Rectal smooth muscle tissue (tissue), 1 donor: Measurements from ENCODE around the gene SBSN.

Experiments used
- H3K27ac ChIP-seq: one replicate; pipeline ENCODE4 v1.7.0; 2013; ENCODE audit warnings: low read depth, low read length, inconsistent platforms
- H3K27me3 ChIP-seq: one replicate; pipeline ENCODE4 v1.7.0; 2013; ENCODE audit warnings: low read length; ENCODE audit not compliant: control insufficient read depth, insufficient read depth
- H3K36me3 ChIP-seq: one replicate; pipeline ENCODE4 v1.7.0; 2013; ENCODE audit warnings: low read length; ENCODE audit not compliant: control insufficient read depth, insufficient read depth
- H3K4me1 ChIP-seq: one replicate; pipeline ENCODE4 v1.7.0; 2013; ENCODE audit warnings: low read length; ENCODE audit not compliant: control insufficient read depth, insufficient read depth
- H3K4me3 ChIP-seq: one replicate; pipeline ENCODE4 v1.7.0; 2013; ENCODE audit warnings: low read length
- H3K9ac ChIP-seq: one replicate; pipeline ENCODE4 v1.7.0; 2013; ENCODE audit warnings: low read length

SBSN gene

DNA sequence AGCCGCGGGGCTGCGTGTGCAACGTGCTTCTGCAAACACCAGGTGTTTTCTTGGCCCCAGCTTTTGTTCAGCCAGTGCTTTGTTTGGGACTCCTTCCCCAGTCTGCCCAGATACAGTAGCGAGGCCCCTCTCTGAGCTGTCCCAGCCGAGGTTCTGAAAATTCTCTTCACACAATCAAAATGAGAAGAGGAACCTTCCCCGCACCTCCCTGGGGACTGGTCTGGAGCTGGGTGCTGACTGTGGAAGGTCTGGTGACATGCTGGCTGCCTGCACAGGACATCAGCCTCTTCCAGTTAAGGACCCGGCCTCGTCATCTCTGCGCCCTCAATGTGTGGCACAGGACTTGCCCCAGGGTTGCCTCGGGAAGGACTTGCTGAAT lies 31.2 kb upstream of the SBSN start:
- H3K36me3 ChIP-seq, result no peaks in the 10 kb centered on the region
- no peak overlapping the region for H3K4me3 ChIP-seq
- H3K27ac ChIP-seq, result no peak overlapping the region
- no peaks in the 10 kb centered on the region for H3K4me1 ChIP-seq
- peaks cover 15% of the 10 kb centered on the region for H3K27me3 ChIP-seq
- no peak overlapping the region for H3K9ac ChIP-seq

DNA sequence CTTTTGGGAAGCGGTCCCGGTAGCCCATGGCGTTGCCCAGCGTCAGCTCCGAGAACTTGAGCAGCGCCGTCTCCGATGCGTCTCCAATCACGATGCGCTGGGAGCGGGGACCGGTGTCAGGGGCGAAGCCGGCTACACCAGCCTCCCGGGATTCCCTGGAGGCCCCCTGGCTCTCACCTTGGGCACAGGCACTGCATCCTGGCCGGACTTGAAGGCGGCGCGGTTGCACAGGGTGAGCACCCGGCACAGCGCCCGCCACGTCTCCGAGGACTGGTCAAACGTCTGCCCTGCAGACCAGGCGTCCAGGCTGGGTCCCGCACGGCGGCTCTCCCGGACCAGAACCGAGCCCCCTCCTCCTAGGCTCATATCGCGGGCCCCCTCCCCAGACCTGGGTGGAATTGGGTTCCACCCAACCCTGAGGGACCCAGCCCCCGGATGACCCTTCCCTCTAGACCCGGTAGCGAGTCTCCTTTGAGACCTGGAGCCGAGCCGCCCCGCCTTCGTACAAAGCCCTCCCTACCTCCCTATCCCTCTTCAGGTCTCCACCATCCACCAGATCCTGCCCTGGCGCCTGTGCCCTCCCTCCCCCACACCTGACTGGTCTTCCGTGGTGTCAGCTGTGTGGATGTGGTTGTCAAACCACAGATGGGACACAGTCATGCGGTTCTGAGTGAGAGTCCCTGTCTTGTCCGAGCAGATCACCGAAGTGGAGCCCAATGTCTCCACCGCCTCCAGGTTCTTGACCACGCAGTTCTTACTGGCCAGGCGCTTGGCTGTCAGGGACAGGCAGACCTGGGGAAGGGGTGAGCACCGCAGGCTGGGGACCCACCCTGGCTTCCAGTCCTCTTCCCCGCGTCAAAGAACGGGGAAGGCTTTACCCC lies 30.5 kb upstream of the SBSN start:
- Histone ChIP-seq H3K36me3 (no peaks in the 10 kb centered on the region), H3K9ac (no peak overlapping the region), H3K4me1 (no peaks in the 10 kb centered on the region), H3K27me3 (peaks cover 15% of the 10 kb centered on the region), H3K27ac (no peak overlapping the region), H3K4me3 (peak overlapping the region; percentile 54)

- H3K4me3 ChIP-seq, result peak overlapping the region; percentile 54
- H3K4me1 ChIP-seq, result no peaks in the 10 kb centered on the region
- H3K9ac ChIP-seq, result no peak overlapping the region
- peaks cover 15% of the 10 kb centered on the region for H3K27me3 ChIP-seq
- no peak overlapping the region for H3K27ac ChIP-seq
- no peaks in the 10 kb centered on the region for H3K36me3 ChIP-seq
These were observed 29.7 kb upstream of the SBSN start for GRCh38 chr19:35557539-35558399.

DNA sequence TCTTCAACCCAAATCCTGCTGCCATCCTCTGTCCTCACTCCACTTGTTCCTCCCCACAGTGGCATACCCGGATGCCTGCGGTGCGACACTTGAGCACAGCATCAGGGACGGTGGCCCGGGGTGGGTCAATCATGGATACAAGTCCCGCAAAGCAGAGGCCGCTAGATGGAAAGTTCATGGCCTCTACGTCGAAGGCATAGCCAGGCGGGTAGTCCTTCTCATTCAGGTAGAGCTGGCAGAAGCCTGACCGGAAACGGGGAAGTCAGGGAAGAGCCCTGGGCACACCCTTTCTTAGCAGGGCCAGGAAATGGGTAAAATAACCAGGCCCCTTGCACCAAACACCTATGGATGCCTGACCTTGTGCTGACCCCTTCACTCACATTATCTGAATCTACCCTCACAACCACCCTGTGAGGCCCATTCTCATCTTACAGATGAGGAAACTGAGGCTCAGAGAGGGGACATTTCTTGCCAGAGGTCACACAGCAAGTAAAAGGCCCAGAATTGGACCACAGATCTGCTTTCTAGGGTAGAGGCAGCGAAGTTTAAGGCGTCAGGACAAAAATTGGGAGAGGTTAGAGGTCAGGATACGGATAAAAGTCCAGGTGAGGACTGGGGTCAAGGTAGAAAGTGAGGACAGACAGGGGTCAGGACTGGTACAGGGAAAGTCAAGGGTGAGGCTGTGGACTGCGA lies 28.9 kb upstream of the SBSN start:
- Histone ChIP-seq H3K27me3 (peaks cover 15% of the 10 kb centered on the region), H3K36me3 (no peaks in the 10 kb centered on the region), H3K27ac (no peak overlapping the region), H3K4me3 (no peak overlapping the region), H3K9ac (no peak overlapping the region), H3K4me1 (no peaks in the 10 kb centered on the region)

GRCh38 chr19:35556025-35556590 lies 28.0 kb upstream of the SBSN start:
- peaks cover 11% of the 10 kb centered on the region for H3K27me3 ChIP-seq

DNA sequence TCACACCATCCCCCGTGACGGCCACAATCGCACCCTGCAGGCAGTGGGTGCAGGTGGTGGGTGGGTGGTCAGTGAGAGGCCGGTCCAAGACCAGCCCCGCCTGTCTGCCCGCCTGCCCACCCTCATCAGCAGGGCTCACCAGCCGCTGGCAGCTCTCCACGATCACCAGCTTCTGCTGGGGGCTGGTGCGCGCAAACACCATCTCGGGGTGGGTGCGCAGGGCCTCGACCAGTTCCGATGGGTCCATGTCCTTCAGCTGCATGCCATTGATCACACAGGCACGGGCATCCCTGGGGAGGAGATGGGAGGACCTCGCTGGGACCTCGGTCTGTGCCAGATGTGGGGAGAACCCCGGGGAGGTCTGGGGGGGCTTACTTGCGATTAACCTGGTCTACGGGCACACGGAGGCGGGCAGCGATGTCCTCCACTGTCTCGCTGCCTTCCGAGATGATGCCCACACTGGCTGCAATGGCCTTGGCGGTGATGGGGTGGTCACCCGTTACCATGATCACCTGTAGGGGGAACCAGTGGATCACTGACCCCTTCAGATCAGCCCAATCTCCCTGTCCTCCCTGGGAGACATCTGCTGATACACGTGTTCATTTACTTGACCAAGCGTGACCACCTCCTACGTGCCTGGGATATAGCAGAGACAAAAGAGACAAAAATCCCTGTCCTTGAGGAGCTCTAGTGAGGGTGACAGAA lies 27.3 kb upstream of the SBSN start:
- Histone ChIP-seq H3K27ac (no peak overlapping the region), H3K36me3 (no peaks in the 10 kb centered on the region), H3K27me3 (peaks cover 8% of the 10 kb centered on the region), H3K4me1 (no peaks in the 10 kb centered on the region), H3K4me3 (no peak overlapping the region), H3K9ac (no peak overlapping the region)

More at GRCh38 chr19:35556025-35556590, 28.0 kb upstream of the SBSN start:
- no peaks in the 10 kb centered on the region for H3K4me1 ChIP-seq
- no peak overlapping the region for H3K9ac ChIP-seq
- no peak overlapping the region for H3K27ac ChIP-seq
- H3K36me3 ChIP-seq, result no peaks in the 10 kb centered on the region
- no peak overlapping the region for H3K4me3 ChIP-seq

GRCh38 chr19:35554076-35554475 lies 26.0 kb upstream of the SBSN start:
- H3K9ac ChIP-seq, result no peak overlapping the region
- H3K4me3 ChIP-seq, result no peak overlapping the region
- H3K4me1 ChIP-seq, result no peaks in the 10 kb centered on the region

GRCh38 chr19:35553385-35554000 lies 25.4 kb upstream of the SBSN start:
- Histone ChIP-seq H3K4me3 (no peak overlapping the region), H3K36me3 (no peaks in the 10 kb centered on the region), H3K4me1 (no peaks in the 10 kb centered on the region), H3K27ac (no peak overlapping the region), H3K27me3 (no peaks in the 10 kb centered on the region), H3K9ac (no peak overlapping the region)

More at GRCh38 chr19:35554076-35554475, 26.0 kb upstream of the SBSN start:
- Histone ChIP-seq H3K36me3 (no peaks in the 10 kb centered on the region), H3K27me3 (peaks cover 5% of the 10 kb centered on the region), H3K27ac (no peak overlapping the region)

GRCh38 chr19:35552534-35553384 lies 24.6 kb upstream of the SBSN start:
- no peaks in the 10 kb centered on the region for H3K4me1 ChIP-seq
- no peaks in the 10 kb centered on the region for H3K27me3 ChIP-seq

DNA sequence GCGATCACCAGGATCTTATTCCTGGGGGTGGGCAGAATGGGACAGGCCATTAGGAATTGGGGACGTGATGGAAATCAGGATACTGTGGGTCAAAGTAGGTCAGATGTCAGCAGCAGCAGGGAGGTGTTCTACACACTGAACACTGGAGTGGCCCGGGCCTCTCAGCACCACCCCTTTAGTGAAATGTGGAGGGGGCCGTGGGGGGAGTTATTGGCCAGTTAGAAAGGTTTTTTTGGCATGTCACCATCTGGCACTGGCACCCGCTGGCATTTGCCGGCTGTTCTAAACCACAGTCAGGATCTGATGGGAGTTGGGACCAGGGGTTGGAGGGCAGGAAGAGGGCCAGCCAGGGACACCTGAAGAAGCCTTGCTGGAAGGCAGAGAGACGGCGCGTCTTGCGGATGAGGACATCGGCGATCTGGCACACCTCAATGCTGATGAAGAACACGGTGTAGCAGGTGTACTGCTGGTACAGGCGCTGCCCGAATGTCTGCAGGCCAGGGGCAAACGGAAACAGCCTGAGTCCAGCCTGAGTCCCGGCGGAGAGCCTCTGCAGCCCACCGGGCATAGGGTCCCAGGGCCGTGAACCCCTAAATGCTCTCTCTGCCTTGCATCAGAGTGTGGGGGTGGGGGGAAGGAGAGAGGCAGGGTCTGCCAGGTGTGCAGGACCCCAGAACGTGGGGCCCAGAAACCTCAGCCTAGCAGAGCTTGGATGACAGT lies 23.1 kb upstream of the SBSN start:
- Histone ChIP-seq H3K27ac (no peak overlapping the region), H3K9ac (no peak overlapping the region), H3K4me1 (peaks cover 5% of the 10 kb centered on the region), H3K4me3 (no peak overlapping the region), H3K27me3 (no peaks in the 10 kb centered on the region), H3K36me3 (peaks cover 7% of the 10 kb centered on the region)

More at GRCh38 chr19:35552534-35553384, 24.6 kb upstream of the SBSN start:
- Histone ChIP-seq H3K36me3 (no peaks in the 10 kb centered on the region), H3K9ac (no peak overlapping the region), H3K27ac (no peak overlapping the region), H3K4me3 (no peak overlapping the region)
